Nephron progenitor cell (in vitro differentiated cells): ENCODE results near the gene CDC42EP1.

Experiments used
- DNase-seq: peaks from one replicate; pipeline ENCODE4 v3.0.0; 2021
- H3K27ac Mint-ChIP-seq: 2 replicates; pipeline ENCODE4 v1.8.0; 2021; ENCODE audit warnings: mild to moderate bottlenecking, moderate library complexity, mixed read lengths
- H3K27me3 Mint-ChIP-seq: 2 replicates; pipeline ENCODE4 v1.8.0; 2021; ENCODE audit warnings: mild to moderate bottlenecking, low read depth, mixed read lengths; ENCODE audit not compliant: poor library complexity
- H3K36me3 Mint-ChIP-seq: 2 replicates; pipeline ENCODE4 v1.8.0; 2021; ENCODE audit warnings: low read depth, mixed read lengths
- H3K4me1 Mint-ChIP-seq: 2 replicates; pipeline ENCODE4 v1.8.0; 2021; ENCODE audit warnings: mixed read lengths
- H3K4me3 Mint-ChIP-seq: 2 replicates; pipeline ENCODE4 v1.8.0; 2021; ENCODE audit warnings: mild to moderate bottlenecking, moderate library complexity, mixed read lengths
- H3K9me3 Mint-ChIP-seq: 2 replicates; pipeline ENCODE4 v1.8.0; 2021; ENCODE audit warnings: mild to moderate bottlenecking, moderate library complexity, mixed read lengths
- TF ChIP-seq, protein P1 (sequence below): fragments of 200-600 bp; sonication (generic); IDR thresholded peaks from 2 replicates; pipeline ENCODE4 v1.5.0; 2021; ENCODE audit warnings: antibody characterized with exemption

The CDC42EP1 gene, protein sequence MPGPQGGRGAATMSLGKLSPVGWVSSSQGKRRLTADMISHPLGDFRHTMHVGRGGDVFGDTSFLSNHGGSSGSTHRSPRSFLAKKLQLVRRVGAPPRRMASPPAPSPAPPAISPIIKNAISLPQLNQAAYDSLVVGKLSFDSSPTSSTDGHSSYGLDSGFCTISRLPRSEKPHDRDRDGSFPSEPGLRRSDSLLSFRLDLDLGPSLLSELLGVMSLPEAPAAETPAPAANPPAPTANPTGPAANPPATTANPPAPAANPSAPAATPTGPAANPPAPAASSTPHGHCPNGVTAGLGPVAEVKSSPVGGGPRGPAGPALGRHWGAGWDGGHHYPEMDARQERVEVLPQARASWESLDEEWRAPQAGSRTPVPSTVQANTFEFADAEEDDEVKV

DNA sequence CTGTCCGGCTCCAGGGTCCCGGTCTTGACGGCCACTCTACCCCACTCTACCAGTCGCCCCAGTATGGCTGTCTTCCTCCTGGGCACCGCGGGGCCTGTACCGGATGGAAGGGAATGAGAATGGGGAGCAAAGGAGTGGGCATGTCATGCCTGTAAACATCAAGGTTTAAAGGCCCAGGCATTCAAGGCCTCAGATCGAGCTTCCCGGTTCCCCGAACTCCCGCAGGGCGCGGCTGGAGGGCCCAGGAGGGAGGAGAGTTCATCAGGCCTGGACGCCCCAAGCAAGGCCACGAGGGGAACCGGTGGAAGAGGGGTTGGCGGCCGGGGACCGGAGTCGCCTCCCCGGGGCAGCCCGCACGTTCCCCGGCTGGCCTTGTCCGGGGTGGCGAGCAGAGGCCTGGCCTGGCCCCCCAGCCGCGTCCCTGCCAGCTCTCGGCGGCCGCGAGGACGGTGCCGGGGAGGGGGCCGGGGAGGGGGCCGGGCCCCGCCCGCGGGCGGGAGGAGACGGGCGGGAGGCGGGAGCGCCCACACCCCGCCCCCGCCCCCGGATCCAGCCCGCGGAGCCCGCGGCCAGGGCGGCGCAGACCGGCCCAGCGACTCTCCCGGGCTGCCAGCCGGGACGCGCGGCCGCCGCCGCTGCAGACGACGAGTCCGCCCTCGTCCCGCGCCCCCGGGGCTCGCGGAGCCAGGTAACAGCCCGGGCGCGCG, at the start of gene CDC42EP1:
TSS of gene CDC42EP1 (plus strand) at position 580 of the 707 bp plus-strand sequence. CDS start 5,870 bp downstream, outside the sequence.
- Mint-ChIP-seq H3K27me3 (peaks cover 22% of the 10 kb centered on the region), H3K4me1 (peaks cover 64% of the 10 kb centered on the region), H3K4me3 (peak within 1 kb of the TSS; percentile 86), H3K27ac (no peak within 1 kb of the TSS), H3K36me3 (no peaks in the 10 kb centered on the region), H3K9me3 (no peaks in the 10 kb centered on the region)
- TF ChIP-seq, protein P1, sequence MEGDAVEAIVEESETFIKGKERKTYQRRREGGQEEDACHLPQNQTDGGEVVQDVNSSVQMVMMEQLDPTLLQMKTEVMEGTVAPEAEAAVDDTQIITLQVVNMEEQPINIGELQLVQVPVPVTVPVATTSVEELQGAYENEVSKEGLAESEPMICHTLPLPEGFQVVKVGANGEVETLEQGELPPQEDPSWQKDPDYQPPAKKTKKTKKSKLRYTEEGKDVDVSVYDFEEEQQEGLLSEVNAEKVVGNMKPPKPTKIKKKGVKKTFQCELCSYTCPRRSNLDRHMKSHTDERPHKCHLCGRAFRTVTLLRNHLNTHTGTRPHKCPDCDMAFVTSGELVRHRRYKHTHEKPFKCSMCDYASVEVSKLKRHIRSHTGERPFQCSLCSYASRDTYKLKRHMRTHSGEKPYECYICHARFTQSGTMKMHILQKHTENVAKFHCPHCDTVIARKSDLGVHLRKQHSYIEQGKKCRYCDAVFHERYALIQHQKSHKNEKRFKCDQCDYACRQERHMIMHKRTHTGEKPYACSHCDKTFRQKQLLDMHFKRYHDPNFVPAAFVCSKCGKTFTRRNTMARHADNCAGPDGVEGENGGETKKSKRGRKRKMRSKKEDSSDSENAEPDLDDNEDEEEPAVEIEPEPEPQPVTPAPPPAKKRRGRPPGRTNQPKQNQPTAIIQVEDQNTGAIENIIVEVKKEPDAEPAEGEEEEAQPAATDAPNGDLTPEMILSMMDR, result no peak
- DNase-seq, result peak; percentile 66

DNA sequence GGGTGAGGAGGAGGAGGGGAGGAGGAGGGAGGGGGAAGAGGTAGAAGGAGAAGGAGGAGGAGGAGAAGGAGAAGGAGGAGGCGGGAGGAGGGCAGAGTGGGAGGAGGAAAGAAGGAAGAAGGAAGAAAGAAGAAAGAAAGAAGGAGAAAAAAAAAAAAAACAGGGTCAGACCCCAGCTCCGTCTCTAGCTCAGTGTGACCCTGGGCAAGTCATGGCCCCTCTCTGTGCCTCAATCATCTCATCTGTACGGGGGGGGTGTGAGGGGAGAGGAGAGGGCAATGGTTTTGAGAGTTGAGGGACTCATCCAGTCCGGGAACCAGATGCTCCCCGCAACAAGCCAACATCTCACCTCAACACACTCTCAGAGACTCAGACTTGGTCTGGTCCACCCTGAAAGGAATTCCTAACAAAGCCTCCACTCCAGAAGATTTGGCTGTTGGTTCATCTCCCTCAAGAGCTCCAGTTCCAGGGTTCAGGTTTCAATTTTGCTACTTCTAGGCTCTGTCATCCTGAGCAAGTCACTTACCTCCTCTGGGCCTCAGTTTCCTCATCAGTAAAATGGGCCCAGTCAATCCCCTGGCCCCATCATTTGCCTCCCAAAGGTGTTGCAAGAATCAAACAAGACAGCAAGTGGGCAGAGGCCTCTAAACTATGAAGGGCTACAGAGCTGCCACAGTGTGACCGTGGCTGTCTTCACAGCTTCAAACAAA, 48.7 kb upstream of the CDC42EP1 start:
- peaks cover 2% of the 10 kb centered on the region for H3K27me3 Mint-ChIP-seq
- H3K9me3 Mint-ChIP-seq, result peaks cover 3% of the 10 kb centered on the region
- H3K4me1 Mint-ChIP-seq, result peaks cover 67% of the 10 kb centered on the region
- peaks cover 11% of the 10 kb centered on the region for H3K36me3 Mint-ChIP-seq
- peak overlapping the region; percentile 97 for H3K27ac Mint-ChIP-seq
- TF ChIP-seq, protein P1, result no peak
- no peak for DNase-seq
- H3K4me3 Mint-ChIP-seq, result no peak overlapping the region

DNA sequence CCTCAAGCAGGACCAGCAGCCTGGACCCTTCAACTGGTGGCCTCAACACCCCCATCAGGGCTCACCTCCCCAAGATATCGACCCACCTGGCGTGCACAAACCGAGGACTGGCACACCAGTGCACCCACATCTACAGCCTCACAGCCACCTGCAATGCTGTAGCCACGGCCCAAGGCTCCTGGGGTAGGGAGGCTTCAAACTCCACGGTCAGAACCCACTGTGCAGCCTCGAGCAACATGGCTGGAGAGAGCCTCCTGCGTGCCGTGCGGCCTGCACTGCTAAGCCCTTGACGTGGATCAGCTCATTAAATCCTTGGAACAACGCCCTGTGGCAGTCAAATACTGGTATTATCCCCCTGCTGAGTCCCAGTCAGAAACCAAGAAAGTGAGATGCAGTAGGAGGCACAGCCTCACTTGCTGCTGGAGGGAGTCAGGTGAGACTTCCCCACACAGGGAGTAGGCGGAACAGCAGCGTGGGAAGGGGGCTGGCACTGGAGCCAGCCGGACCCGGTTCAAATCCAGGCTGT, 45.7 kb upstream of the CDC42EP1 start:
- peaks cover 57% of the 10 kb centered on the region for H3K4me1 Mint-ChIP-seq
- no peak overlapping the region for H3K4me3 Mint-ChIP-seq
- peaks cover 3% of the 10 kb centered on the region for H3K9me3 Mint-ChIP-seq
- TF ChIP-seq, protein P1, result no peak
- DNase-seq, result no peak
- H3K27me3 Mint-ChIP-seq, result peaks cover 11% of the 10 kb centered on the region
- peak overlapping the region; percentile 38 for H3K27ac Mint-ChIP-seq
- peaks cover 11% of the 10 kb centered on the region for H3K36me3 Mint-ChIP-seq

DNA sequence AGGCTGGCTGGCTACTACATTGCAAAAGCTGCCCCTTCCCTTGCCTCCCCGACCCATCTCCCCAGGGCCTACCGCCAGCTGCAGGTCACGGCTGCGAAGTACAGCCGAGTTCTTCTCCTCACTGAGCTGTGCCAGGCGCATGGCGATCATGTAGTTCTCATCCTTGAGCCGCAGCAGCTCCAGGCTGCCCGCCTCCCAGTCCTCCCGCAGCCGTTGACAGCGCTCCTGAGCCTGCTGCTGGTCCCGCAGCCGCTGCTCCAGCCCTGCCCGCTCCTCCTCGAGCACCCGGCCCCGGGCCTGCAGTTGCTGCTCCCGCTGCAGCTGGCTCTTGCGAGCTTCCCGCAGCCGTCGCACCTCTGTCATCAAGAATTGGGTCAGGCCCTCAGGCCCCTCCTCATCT, 44.4 kb upstream of the CDC42EP1 start:
- TF ChIP-seq, protein P1, result no peak
- Mint-ChIP-seq H3K27me3 (peaks cover 23% of the 10 kb centered on the region), H3K4me3 (no peak overlapping the region), H3K4me1 (peaks cover 47% of the 10 kb centered on the region), H3K27ac (no peak overlapping the region), H3K36me3 (peaks cover 11% of the 10 kb centered on the region), H3K9me3 (peaks cover 3% of the 10 kb centered on the region)
- no peak for DNase-seq

DNA sequence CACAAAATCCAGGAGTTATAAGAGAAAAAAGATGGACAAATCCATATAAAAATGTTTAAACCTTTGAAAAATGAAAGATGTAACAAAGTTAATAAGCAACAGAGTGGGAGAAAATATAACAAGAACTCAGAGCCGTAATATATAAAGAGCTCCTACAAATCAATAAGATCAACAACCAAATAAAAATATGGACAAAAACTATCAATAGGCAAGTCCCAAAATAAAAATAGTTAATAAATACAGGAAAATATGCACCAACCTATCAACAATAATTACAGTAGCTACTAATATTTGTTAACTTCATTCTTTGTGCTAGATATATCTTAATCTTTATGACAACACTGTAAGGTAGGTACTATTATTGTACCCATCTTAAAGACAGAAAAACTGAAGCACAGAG, 43.8 kb upstream of the CDC42EP1 start:
- Mint-ChIP-seq H3K27ac (no peak overlapping the region), H3K4me1 (peaks cover 41% of the 10 kb centered on the region), H3K9me3 (peaks cover 3% of the 10 kb centered on the region), H3K36me3 (peaks cover 11% of the 10 kb centered on the region), H3K4me3 (no peak overlapping the region), H3K27me3 (peaks cover 29% of the 10 kb centered on the region)
- no peak for DNase-seq
- TF ChIP-seq, protein P1, result no peak
